Activated T-cell treated with anti-CD3 and anti-CD28 coated beads, Interleukin-2, amount 50 U/mL, for 1 hour (primary cell): ENCODE data around the gene RNF224.
"Not testable (repeated sequence)": the region's sequence is repeated elsewhere in the genome, so short reads cannot be mapped to it uniquely, and the experiment has no call there.

Source experiments
- DNase-seq: peaks from one replicate; pipeline ENCODE4 v3.0.0-alpha.2; 2020

RNF224 gene

GRCh38 chr9:137228968-137229896, 1.9 kb downstream of the RNF224 start:
- DNase-seq = no peak

- no peak for DNase-seq
Measured at GRCh38 chr9:137229903-137230704, 2.8 kb downstream of the RNF224 start.

GRCh38 chr9:137230705-137231371, 3.5 kb downstream of the RNF224 start, which contains the start of gene SLC34A3:
Gene SLC34A3 (plus strand): TSS chr9:137230901. CDS start chr9:137231703, 802 bp downstream.
- DNase-seq = no peak

GRCh38 chr9:137231372-137232039, 4.2 kb downstream of the RNF224 start:
- no peak for DNase-seq

- no peak for DNase-seq
Measured at GRCh38 chr9:137232101-137232500, 4.8 kb downstream of the RNF224 start.

GRCh38 chr9:137232510-137232909, 5.2 kb downstream of the RNF224 start:
- no peak for DNase-seq

- DNase-seq = no peak
Measured at GRCh38 chr9:137233143-137233980, 6.1 kb downstream of the RNF224 start.

GRCh38 chr9:137234055-137234697, 6.9 kb downstream of the RNF224 start:
- DNase-seq = no peak

GRCh38 chr9:137234758-137235423, 7.6 kb downstream of the RNF224 start:
- DNase-seq = no peak

GRCh38 chr9:137235424-137236237, 8.3 kb downstream of the RNF224 start:
- DNase-seq = no peak

GRCh38 chr9:137236238-137236935, 9.1 kb downstream of the RNF224 start:
- peak; percentile 94 for DNase-seq

GRCh38 chr9:137236936-137237421, 9.7 kb downstream of the RNF224 start:
- DNase-seq = no peak

GRCh38 chr9:137237759-137238726, 10.7 kb downstream of the RNF224 start:
- DNase-seq = no peak

- DNase-seq = not testable (repeated sequence)
Measured at GRCh38 chr9:137239541-137240200, 12.4 kb downstream of the RNF224 start.

- no peak for DNase-seq
Measured at GRCh38 chr9:137240318-137240840, 13.1 kb downstream of the RNF224 start.

- DNase-seq = peak; percentile 95
Measured at GRCh38 chr9:137240841-137241489, 13.7 kb downstream of the RNF224 start, which contains the start of gene TUBB4B. Gene TUBB4B (plus strand): TSS chr9:137241287. CDS start chr9:137241361, 74 bp downstream.
